HEK293 (cell line): ENCODE measurements around the gene TPRG1.

Experiments used
- CTCF ChIA-PET: fragments of 350-600 bp; formaldehyde crosslinking; extraction: SDS; loops from one replicate; lab custom pipeline; 2021; ENCODE audit warnings: antibody characterized with exemption; lab: Yijun Ruan, JAX
- POLR2A ChIA-PET: fragments of 300-600 bp; formaldehyde crosslinking; extraction: SDS; loops from one replicate; lab custom pipeline; 2020; ENCODE audit warnings: antibody characterized with exemption, inconsistent platforms; lab: Yijun Ruan, JAX
- H3K27ac ChIP-seq: fragments of 200-500 bp; sonication (Bioruptor generic); 2 replicates; pipeline ENCODE4 v1.5.1; 2014; ENCODE audit warnings: low read depth, low read length, control low read depth, inconsistent platforms; ENCODE audit errors: extremely low read depth
- H3K36me3 ChIP-seq, 2 experiments: fragments of 200-500 bp in 1 of 2; sonication (Bioruptor generic) in 1 of 2; 1 replicate in 1 of 2; 2 replicates in 1 of 2; pipeline ENCODE4 v1.5.1; 2014 to 2017; ENCODE audit warnings: inconsistent platforms in 2 of 2, low read length in 2 of 2; ENCODE audit not compliant: control insufficient read depth in 2 of 2, insufficient read depth in 1 of 2
- H3K4me1 ChIP-seq: fragments of 200-500 bp; sonication (Bioruptor generic); 2 replicates; pipeline ENCODE4 v1.5.1; 2014; ENCODE audit warnings: mild to moderate bottlenecking, low read length, inconsistent platforms; ENCODE audit not compliant: control insufficient read depth, insufficient read depth
- H3K4me3 ChIP-seq: 2 replicates; pipeline ENCODE4 v1.5.1; 2011; ENCODE audit warnings: low read depth, mild to moderate bottlenecking, control low read depth, low read length, moderate library complexity
- H3K9me3 ChIP-seq: fragments of 200-500 bp; sonication (Bioruptor generic); 2 replicates; pipeline ENCODE4 v1.5.1; 2014; ENCODE audit warnings: low read depth, low read length, inconsistent platforms; ENCODE audit not compliant: control insufficient read depth, insufficient read depth
- BCL6B ChIP-seq: fragments of 450-650 bp; formaldehyde crosslinking; IDR thresholded peaks from 2 replicates; pipeline ENCODE4 v1.5.1; 2017; ENCODE audit warnings: missing biosample characterization, missing genetic modification characterization
- KLF9 ChIP-seq: fragments of 450-650 bp; formaldehyde crosslinking; IDR thresholded peaks from 2 replicates; pipeline ENCODE4 v1.5.1; 2016; ENCODE audit warnings: missing biosample characterization, missing genetic modification characterization, low read depth
- PRDM4 ChIP-seq: fragments of 450-650 bp; formaldehyde crosslinking; IDR thresholded peaks from 2 replicates; pipeline ENCODE4 v1.5.1; 2017; ENCODE audit warnings: missing biosample characterization, missing genetic modification characterization
- SCRT1 ChIP-seq: fragments of 450-650 bp; formaldehyde crosslinking; IDR thresholded peaks from 2 replicates; pipeline ENCODE4 v1.5.1; 2016; ENCODE audit warnings: missing biosample characterization, missing genetic modification characterization, borderline replicate concordance
- SP2 ChIP-seq: fragments of 450-650 bp; formaldehyde crosslinking; IDR thresholded peaks from 2 replicates; pipeline ENCODE4 v1.5.1; 2016; ENCODE audit warnings: missing biosample characterization, missing genetic modification characterization
- ZBTB10 ChIP-seq: fragments of 450-650 bp; formaldehyde crosslinking; IDR thresholded peaks from 2 replicates; pipeline ENCODE4 v1.5.1; 2016; ENCODE audit warnings: missing biosample characterization, missing genetic modification characterization
- ZBTB6 ChIP-seq: fragments of 450-650 bp; formaldehyde crosslinking; IDR thresholded peaks from 2 replicates; pipeline ENCODE4 v1.5.1; 2017; ENCODE audit warnings: missing biosample characterization, missing genetic modification characterization
- ZIC2 ChIP-seq: fragments of 450-650 bp; formaldehyde crosslinking; IDR thresholded peaks from 2 replicates; pipeline ENCODE4 v1.5.1; 2016; ENCODE audit warnings: missing biosample characterization, missing genetic modification characterization
- ZNF146 ChIP-seq: fragments of 450-650 bp; formaldehyde crosslinking; IDR thresholded peaks from 2 replicates; pipeline ENCODE4 v1.5.1; 2016; ENCODE audit warnings: missing biosample characterization, missing genetic modification characterization
- ZNF23 ChIP-seq: fragments of 450-650 bp; formaldehyde crosslinking; IDR thresholded peaks from 2 replicates; pipeline ENCODE4 v1.5.1; 2016; ENCODE audit warnings: missing biosample characterization, missing genetic modification characterization, borderline replicate concordance
- ZNF239 ChIP-seq: fragments of 450-650 bp; formaldehyde crosslinking; IDR thresholded peaks from 2 replicates; pipeline ENCODE4 v1.5.1; 2016; ENCODE audit warnings: missing biosample characterization, missing genetic modification characterization
- ZNF404 ChIP-seq: fragments of 450-650 bp; formaldehyde crosslinking; IDR thresholded peaks from 2 replicates; pipeline ENCODE4 v1.5.1; 2017; ENCODE audit warnings: missing biosample characterization, missing genetic modification characterization
- ZNF518A ChIP-seq: fragments of 450-650 bp; formaldehyde crosslinking; conservative IDR thresholded peaks from 2 replicates; pipeline ENCODE4 v1.5.1; 2016; ENCODE audit warnings: low read depth, missing biosample characterization, missing genetic modification characterization
- ZNF544 ChIP-seq: fragments of 450-650 bp; formaldehyde crosslinking; IDR thresholded peaks from 2 replicates; pipeline ENCODE4 v1.5.0; 2017; ENCODE audit warnings: missing biosample characterization, missing genetic modification characterization
- ZNF585B ChIP-seq: fragments of 450-650 bp; formaldehyde crosslinking; IDR thresholded peaks from 2 replicates; pipeline ENCODE4 v1.5.1; 2016; ENCODE audit warnings: missing biosample characterization, missing genetic modification characterization
- ZNF596 ChIP-seq: fragments of 450-650 bp; IDR thresholded peaks from 2 replicates; pipeline ENCODE4 v1.5.0; 2018; ENCODE audit warnings: missing biosample characterization, mild to moderate bottlenecking, missing genetic modification characterization, moderate library complexity
- ZNF610 ChIP-seq: fragments of 450-650 bp; formaldehyde crosslinking; IDR thresholded peaks from 2 replicates; pipeline ENCODE4 v1.5.1; 2016; ENCODE audit warnings: missing biosample characterization, missing genetic modification characterization, borderline replicate concordance

TPRG1 gene

GRCh38 chr3:189133768-189134167 lies 38.0 kb upstream of the TPRG1 start (continued):
- TF ChIP-seq PRDM4 (tag by site-specific recombination) (no peak), SP2 (no peak)
- TF ChIP-seq, all 188 proteins: peak for 0

GRCh38 chr3:189137416-189137815 lies 34.4 kb upstream of the TPRG1 start:
- no peaks in the 10 kb centered on the region for H3K9me3 ChIP-seq
- TF ChIP-seq ZNF544 (no peak), ZIC2 (tag by site-specific recombination) (peak; percentile 31; the same call in 1 of the 2 replicates)
- POLR2A ChIA-PET, result no interaction called here
- no peaks in the 10 kb centered on the region for H3K4me1 ChIP-seq
- no peaks in the 10 kb centered on the region for H3K36me3 ChIP-seq
- H3K27ac ChIP-seq, result no peak overlapping the region
- no peak overlapping the region for H3K4me3 ChIP-seq
- CTCF ChIA-PET, result interaction anchor here (0.5 to 0.7 kb wide), 3 partner anchors 104 to 237 kb away, joined by 3 read pairs; no protein-coding TSS in a partner anchor

GRCh38 chr3:189138901-189139610 lies 32.7 kb upstream of the TPRG1 start:
- CTCF ChIA-PET, result interaction anchor here (1.6 kb wide), 1 partner anchor 14 kb away, joined by 3 read pairs; no protein-coding TSS in a partner anchor
- Histone ChIP-seq H3K36me3 (no peaks in the 10 kb centered on the region), H3K4me1 (no peaks in the 10 kb centered on the region), H3K4me3 (no peak overlapping the region), H3K27ac (no peak overlapping the region), H3K9me3 (no peaks in the 10 kb centered on the region)
- TF ChIP-seq ZNF239, result no peak
- TF ChIP-seq ZNF610, result no peak
- TF ChIP-seq ZNF518A (tag by site-specific recombination), result no peak
- no peak for TF ChIP-seq SCRT1
- TF ChIP-seq KLF9, result no peak
- TF ChIP-seq ZBTB6, result no peak
- TF ChIP-seq ZBTB10 (tag by site-specific recombination), result no peak
- no peak for TF ChIP-seq ZNF585B (tag by site-specific recombination)
- no peak for TF ChIP-seq ZNF23
- no peak for TF ChIP-seq ZNF146
- no peak for TF ChIP-seq ZNF596
- no peak for TF ChIP-seq ZNF404 (tag by site-specific recombination)
- TF ChIP-seq BCL6B (tag by site-specific recombination), result no peak
- POLR2A ChIA-PET, result no interaction called here
